Mesendoderm (in vitro differentiated cells): ENCODE results near the gene HERC6.
"Not testable (repeated sequence)": the region's sequence is repeated elsewhere in the genome, so short reads cannot be mapped to it uniquely, and the experiment has no call there.

Experiments
- DNase-seq: peaks from one replicate; pipeline ENCODE4 v3.0.0; 2013
- H2AK5ac ChIP-seq: 2 replicates; pipeline ENCODE4 v1.6.1; 2013; ENCODE audit warnings: low read length, inconsistent platforms
- H2BK120ac ChIP-seq: 2 replicates; pipeline ENCODE4 v1.6.1; 2013; ENCODE audit warnings: low read depth, mild to moderate bottlenecking, low read length, moderate library complexity, mixed read lengths
- H2BK15ac ChIP-seq: replicated peaks from 2 replicates; pipeline ENCODE4 v1.6.1; 2013; ENCODE audit warnings: low read depth, mild to moderate bottlenecking, moderate library complexity
- H2BK5ac ChIP-seq: 2 replicates; pipeline ENCODE4 v1.6.1; 2013; ENCODE audit warnings: low read length, inconsistent platforms
- H3K18ac ChIP-seq: 2 replicates; pipeline ENCODE4 v1.6.1; 2013; ENCODE audit warnings: mild to moderate bottlenecking, low read length, mixed read lengths
- H3K23ac ChIP-seq: one replicate; pipeline ENCODE4 v1.6.1; 2013; ENCODE audit warnings: low read length
- H3K27ac ChIP-seq: 2 replicates; pipeline ENCODE4 v1.5.1; 2013; ENCODE audit warnings: low read depth, mild to moderate bottlenecking, inconsistent platforms, low read length, moderate library complexity
- H3K27me3 ChIP-seq: 2 replicates; pipeline ENCODE4 v1.6.1; 2013; ENCODE audit warnings: low read length, control low read depth, mild to moderate bottlenecking, inconsistent platforms; ENCODE audit not compliant: insufficient read depth, poor library complexity
- H3K36me3 ChIP-seq: 2 replicates; pipeline ENCODE4 v1.6.1; 2013; ENCODE audit warnings: low read length, inconsistent platforms; ENCODE audit not compliant: control insufficient read depth, insufficient read depth
- H3K4ac ChIP-seq: one replicate; pipeline ENCODE4 v1.6.1; 2013; ENCODE audit warnings: low read depth, mild to moderate bottlenecking, low read length, moderate library complexity
- H3K4me1 ChIP-seq: 2 replicates; pipeline ENCODE4 v1.6.1; 2013; ENCODE audit warnings: low read depth, low read length, inconsistent platforms; ENCODE audit not compliant: control insufficient read depth
- H3K4me2 ChIP-seq: 2 replicates; pipeline ENCODE4 v1.6.1; 2013; ENCODE audit warnings: low read length
- H3K4me3 ChIP-seq: 2 replicates; pipeline ENCODE4 v1.5.1; 2013; ENCODE audit warnings: mild to moderate bottlenecking, low read length
- H3K56ac ChIP-seq: one replicate; pipeline ENCODE4 v1.6.1; 2013; ENCODE audit warnings: low read length
- H3K79me1 ChIP-seq: 2 replicates; pipeline ENCODE4 v1.6.1; 2013; ENCODE audit warnings: low read length, inconsistent platforms
- H3K79me2 ChIP-seq: 2 replicates; pipeline ENCODE4 v1.6.1; 2013; ENCODE audit warnings: mild to moderate bottlenecking, low read length; ENCODE audit not compliant: control insufficient read depth, insufficient read depth
- H3K9ac ChIP-seq: 2 replicates; pipeline ENCODE4 v1.6.1; 2013; ENCODE audit warnings: low read length, inconsistent platforms
- H4K5ac ChIP-seq: one replicate; pipeline ENCODE4 v1.6.1; 2013; ENCODE audit warnings: low read length
- H4K8ac ChIP-seq: one replicate; pipeline ENCODE4 v1.6.1; 2013; ENCODE audit warnings: low read depth, mild to moderate bottlenecking, control low read depth, low read length, moderate library complexity
- WGBS: extraction: QIAGEN DNeasy Blood & Tissue Kit; methylation state at CpG from one replicate; pipeline ENCODE4 v1.1.7; 2013; ENCODE audit warnings: low lambda C conversion rate, missing lambda C conversion rate; ENCODE audit not compliant: insufficient coverage; ENCODE audit errors: extremely low coverage; 5-methylcytosine and 5-hydroxymethylcytosine counted together

HERC6 gene

GRCh38 chr4:88348761-88349160, 29.9 kb upstream of the HERC6 start:
- not testable (repeated sequence) for H3K36me3 ChIP-seq, H4K8ac ChIP-seq, H2AK5ac ChIP-seq, H3K4me1 ChIP-seq, H3K4ac ChIP-seq, H3K79me2 ChIP-seq, H3K56ac ChIP-seq, H3K27me3 ChIP-seq, H3K9ac ChIP-seq, H3K79me1 ChIP-seq, H3K23ac ChIP-seq, H4K5ac ChIP-seq, H3K4me2 ChIP-seq, H3K27ac ChIP-seq, H2BK5ac ChIP-seq, H2BK15ac ChIP-seq, H3K4me3 ChIP-seq
- Histone ChIP-seq H3K18ac (peak overlapping the region; percentile 70), H2BK120ac (peak overlapping the region; percentile 74)
- WGBS, result no CpG with 5 or more reads among the region's 7 CpGs
- DNase-seq, result peak; percentile 72

GRCh38 chr4:88350786-88351185, 27.9 kb upstream of the HERC6 start:
- Histone ChIP-seq H3K18ac (no peak overlapping the region), H3K4me1 (no peaks in the 10 kb centered on the region), H3K36me3 (no peaks in the 10 kb centered on the region), H3K79me2 (no peaks in the 10 kb centered on the region), H3K27me3 (no peaks in the 10 kb centered on the region), H3K79me1 (no peaks in the 10 kb centered on the region), H4K8ac (no peak overlapping the region), H3K4ac (no peak overlapping the region), H3K4me3 (no peak overlapping the region), H3K9ac (no peak overlapping the region), H3K4me2 (no peak overlapping the region), H3K23ac (no peak overlapping the region), H4K5ac (no peak overlapping the region), H2BK5ac (no peak overlapping the region), H2BK120ac (peak overlapping the region; percentile 45), H3K27ac (no peak overlapping the region), H2BK15ac (no peak overlapping the region), H3K56ac (no peak overlapping the region), H2AK5ac (no peak overlapping the region)
- no CpG with 5 or more reads among the region's 4 CpGs for WGBS
- DNase-seq, result no peak

GRCh38 chr4:88352062-88352740, 26.5 kb upstream of the HERC6 start:
- H4K5ac ChIP-seq, result no peak overlapping the region
- H3K4me3 ChIP-seq, result no peak overlapping the region
- no peaks in the 10 kb centered on the region for H3K36me3 ChIP-seq
- no peak overlapping the region for H4K8ac ChIP-seq
- H3K27me3 ChIP-seq, result no peaks in the 10 kb centered on the region
- no peak overlapping the region for H3K56ac ChIP-seq
- H2BK120ac ChIP-seq, result no peak overlapping the region
- H3K9ac ChIP-seq, result no peak overlapping the region
- H2AK5ac ChIP-seq, result no peak overlapping the region
- H3K18ac ChIP-seq, result no peak overlapping the region
- H3K79me2 ChIP-seq, result no peaks in the 10 kb centered on the region
- no peak overlapping the region for H2BK15ac ChIP-seq
- peak; percentile 32 for DNase-seq
- H3K4me2 ChIP-seq, result no peak overlapping the region
- no peak overlapping the region for H3K27ac ChIP-seq
- no peak overlapping the region for H2BK5ac ChIP-seq
- no peak overlapping the region for H3K23ac ChIP-seq
- H3K4ac ChIP-seq, result peak overlapping the region; percentile 55
- no peaks in the 10 kb centered on the region for H3K79me1 ChIP-seq
- WGBS, result no CpG with 5 or more reads among the region's 3 CpGs
- no peaks in the 10 kb centered on the region for H3K4me1 ChIP-seq

- Histone ChIP-seq H2AK5ac (no peak overlapping the region), H4K5ac (no peak overlapping the region), H3K9ac (no peak overlapping the region), H3K4ac (no peak overlapping the region), H3K4me3 (no peak overlapping the region), H3K56ac (no peak overlapping the region), H3K79me1 (no peaks in the 10 kb centered on the region), H3K79me2 (no peaks in the 10 kb centered on the region), H2BK5ac (no peak overlapping the region), H3K27ac (no peak overlapping the region), H2BK120ac (no peak overlapping the region), H3K23ac (no peak overlapping the region), H3K36me3 (no peaks in the 10 kb centered on the region), H2BK15ac (no peak overlapping the region), H3K4me1 (no peaks in the 10 kb centered on the region), H4K8ac (no peak overlapping the region), H3K18ac (no peak overlapping the region), H3K27me3 (no peaks in the 10 kb centered on the region), H3K4me2 (no peak overlapping the region)
- DNase-seq, result peak; percentile 36
These were observed 25.3 kb upstream of the HERC6 start for GRCh38 chr4:88353324-88353723.

DNA sequence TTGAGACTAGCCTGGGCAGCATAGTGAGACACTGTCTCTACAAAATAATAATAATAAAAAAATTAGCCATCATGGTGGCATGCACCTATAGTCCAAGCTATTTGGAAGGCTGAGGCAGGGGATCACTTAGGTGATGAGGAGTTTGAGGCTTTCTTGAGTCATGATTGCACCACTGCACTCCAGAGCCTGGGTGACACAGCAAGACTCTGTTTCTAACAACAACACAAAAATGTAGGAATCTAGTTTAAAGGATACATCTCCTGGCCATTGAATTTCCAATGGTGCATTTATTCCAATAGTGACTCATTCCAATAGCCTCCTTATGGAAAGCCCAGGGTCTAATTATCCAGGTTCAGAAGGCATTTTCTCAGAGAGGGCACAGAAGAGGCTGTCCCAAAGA, 21.9 kb upstream of the HERC6 start:
- H2AK5ac ChIP-seq, result no peak overlapping the region

DNA sequence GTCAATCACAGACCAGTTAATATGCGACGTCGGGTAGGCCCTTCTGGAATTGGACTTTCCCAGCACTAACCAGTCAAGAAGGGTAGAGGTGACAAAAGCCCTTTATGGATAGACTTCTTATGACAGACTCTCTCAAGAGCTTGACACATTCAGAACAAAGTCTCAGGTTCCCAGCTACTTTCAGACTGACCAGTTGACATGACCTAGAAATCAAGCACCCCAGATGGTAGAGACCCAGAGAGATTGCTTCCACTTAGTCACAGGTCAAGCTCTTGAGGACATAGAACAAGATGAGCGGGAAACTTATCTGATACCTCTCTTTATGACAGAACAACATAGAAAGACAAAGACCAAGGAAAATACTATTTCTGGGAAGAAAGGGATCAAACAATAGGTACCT, 21.4 kb upstream of the HERC6 start:
- Histone ChIP-seq H3K27me3 (no peaks in the 10 kb centered on the region), H2BK15ac (no peak overlapping the region), H3K4me1 (no peaks in the 10 kb centered on the region), H3K23ac (no peak overlapping the region), H4K8ac (no peak overlapping the region), H2BK5ac (no peak overlapping the region), H3K18ac (no peak overlapping the region), H3K79me2 (no peaks in the 10 kb centered on the region), H2BK120ac (no peak overlapping the region), H4K5ac (no peak overlapping the region), H3K79me1 (no peaks in the 10 kb centered on the region), H3K27ac (no peak overlapping the region), H3K36me3 (no peaks in the 10 kb centered on the region), H3K4me2 (no peak overlapping the region), H3K9ac (no peak overlapping the region), H3K4me3 (no peak overlapping the region), H3K4ac (peak overlapping the region; percentile 42), H2AK5ac (no peak overlapping the region), H3K56ac (no peak overlapping the region)
- no CpG with 5 or more reads among the region's 4 CpGs for WGBS
- DNase-seq, result no peak

More for the DNA sequence above, 21.9 kb upstream of the HERC6 start:
- Histone ChIP-seq H3K27ac (no peak overlapping the region), H4K8ac (no peak overlapping the region), H3K79me2 (no peaks in the 10 kb centered on the region), H3K4me3 (no peak overlapping the region), H3K36me3 (no peaks in the 10 kb centered on the region), H2BK15ac (no peak overlapping the region), H3K4me1 (no peaks in the 10 kb centered on the region), H3K27me3 (no peaks in the 10 kb centered on the region), H2BK120ac (no peak overlapping the region), H2BK5ac (no peak overlapping the region), H3K79me1 (no peaks in the 10 kb centered on the region), H3K56ac (no peak overlapping the region), H3K4ac (no peak overlapping the region), H3K9ac (no peak overlapping the region), H4K5ac (no peak overlapping the region), H3K18ac (no peak overlapping the region), H3K4me2 (no peak overlapping the region), H3K23ac (no peak overlapping the region)
- no peak for DNase-seq
